Neuron (in vitro differentiated cells): Measurements from ENCODE around the gene CMBL.

Source experiments
- H2AFZ ChIP-seq: one replicate; pipeline ENCODE4 v1.6.1; 2013; ENCODE audit warnings: low read depth, mild to moderate bottlenecking, inconsistent platforms, low read length, moderate library complexity
- H3K27me3 ChIP-seq: one replicate; pipeline ENCODE4 v1.6.1; 2013; ENCODE audit warnings: low read length; ENCODE audit not compliant: insufficient read depth
- H3K36me3 ChIP-seq: one replicate; pipeline ENCODE4 v1.6.1; 2013; ENCODE audit warnings: low read length; ENCODE audit not compliant: insufficient read depth
- H3K4me1 ChIP-seq: one replicate; pipeline ENCODE4 v1.6.1; 2013; ENCODE audit warnings: low read length; ENCODE audit not compliant: insufficient read depth
- H3K4me3 ChIP-seq: 2 replicates; pipeline ENCODE4 v1.5.1; 2013; ENCODE audit warnings: mild to moderate bottlenecking, low read length, moderate library complexity
- H3K9me3 ChIP-seq: one replicate; pipeline ENCODE4 v1.6.1; 2013; ENCODE audit warnings: low read length

CMBL gene

DNA sequence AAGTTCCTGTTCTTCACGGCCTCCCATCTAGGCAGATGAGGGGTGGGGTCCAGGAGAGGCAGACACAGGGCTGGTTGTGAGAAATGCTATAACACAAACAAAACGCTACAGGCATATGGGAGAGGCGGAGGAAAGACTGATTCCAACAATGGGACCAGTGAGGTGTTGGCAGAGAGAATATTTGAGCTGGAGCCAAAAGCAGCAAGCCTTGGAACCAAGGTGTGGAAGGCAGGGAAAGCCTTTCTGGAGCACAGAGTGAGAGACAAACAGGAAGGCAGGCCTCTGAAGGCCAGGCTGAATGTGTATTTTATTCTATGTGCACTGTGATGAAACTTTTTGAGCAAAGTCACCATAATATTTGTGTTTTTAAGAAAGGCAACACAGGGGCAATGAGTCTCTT is 60.9 kb downstream of the CMBL start:
- H3K4me1 ChIP-seq: peaks cover 9% of the 10 kb centered on the region
- no peaks in the 10 kb centered on the region for H3K27me3 ChIP-seq
- H3K36me3 ChIP-seq: peaks cover 3% of the 10 kb centered on the region
- H2AFZ ChIP-seq: no peak overlapping the region
- H3K9me3 ChIP-seq: peaks cover 1% of the 10 kb centered on the region
- no peak overlapping the region for H3K4me3 ChIP-seq

DNA sequence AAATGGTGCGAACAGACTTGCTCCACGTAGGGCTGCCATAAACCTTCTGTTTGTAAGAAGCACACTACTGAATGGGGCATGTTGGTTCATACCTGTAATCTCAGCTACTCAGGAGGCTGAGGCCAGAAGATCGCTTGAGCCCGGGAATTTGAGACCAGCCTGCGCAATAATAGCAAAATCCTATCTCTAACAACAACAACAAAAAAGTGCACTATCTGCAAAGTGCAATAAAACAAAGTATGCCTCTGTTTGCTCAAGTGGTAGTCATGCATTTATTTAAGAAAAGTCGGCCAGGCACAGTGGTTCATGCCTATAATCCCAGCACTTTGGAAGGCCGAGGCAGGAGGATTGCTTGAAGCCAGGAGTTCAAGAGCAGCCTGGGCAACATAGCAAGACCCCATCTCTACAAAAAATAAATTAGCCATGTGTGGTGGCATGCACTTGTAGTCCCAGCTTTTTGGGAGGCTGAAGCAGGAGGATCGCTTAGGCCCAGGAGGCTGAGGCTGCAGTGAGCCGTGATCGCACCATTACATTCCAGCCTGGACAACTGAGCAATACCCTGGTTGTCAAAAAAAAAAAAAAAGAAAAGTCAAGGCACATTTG is 63.3 kb downstream of the CMBL start:
- Histone ChIP-seq H3K9me3 (peaks cover 1% of the 10 kb centered on the region), H2AFZ (no peak overlapping the region), H3K27me3 (no peaks in the 10 kb centered on the region), H3K4me1 (peaks cover 3% of the 10 kb centered on the region), H3K36me3 (no peaks in the 10 kb centered on the region), H3K4me3 (no peak overlapping the region)

DNA sequence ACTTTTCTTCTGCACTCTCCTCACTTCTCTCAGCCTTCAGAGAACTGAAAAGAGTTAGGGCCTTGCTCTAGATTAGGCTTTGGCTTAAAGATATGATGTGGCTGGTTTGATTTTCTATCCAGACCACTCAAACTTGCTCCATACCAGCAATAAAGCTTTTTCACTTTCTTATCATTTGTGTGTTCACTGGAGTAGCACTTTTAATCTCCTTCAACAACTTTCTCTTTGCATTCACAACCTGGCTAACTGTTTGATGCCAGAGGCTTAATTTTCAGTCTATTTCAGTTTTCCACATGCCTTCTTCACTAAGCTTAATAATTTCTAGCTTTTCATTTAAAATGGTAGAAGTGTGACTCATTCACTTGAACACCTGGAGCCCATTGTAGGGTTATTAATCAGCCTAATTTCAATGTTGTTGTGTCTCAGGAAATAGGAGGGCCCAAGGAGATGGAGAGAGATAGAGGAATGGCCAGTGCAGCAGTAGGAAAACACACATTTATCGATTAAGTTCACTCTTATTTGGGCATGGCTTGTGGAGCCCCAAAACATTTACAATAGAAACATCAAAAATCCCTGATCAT is 64.0 kb downstream of the CMBL start:
- Histone ChIP-seq H3K9me3 (peaks cover 1% of the 10 kb centered on the region), H3K4me1 (peaks cover under 1% of the 10 kb centered on the region), H3K36me3 (peaks cover 3% of the 10 kb centered on the region)

DNA sequence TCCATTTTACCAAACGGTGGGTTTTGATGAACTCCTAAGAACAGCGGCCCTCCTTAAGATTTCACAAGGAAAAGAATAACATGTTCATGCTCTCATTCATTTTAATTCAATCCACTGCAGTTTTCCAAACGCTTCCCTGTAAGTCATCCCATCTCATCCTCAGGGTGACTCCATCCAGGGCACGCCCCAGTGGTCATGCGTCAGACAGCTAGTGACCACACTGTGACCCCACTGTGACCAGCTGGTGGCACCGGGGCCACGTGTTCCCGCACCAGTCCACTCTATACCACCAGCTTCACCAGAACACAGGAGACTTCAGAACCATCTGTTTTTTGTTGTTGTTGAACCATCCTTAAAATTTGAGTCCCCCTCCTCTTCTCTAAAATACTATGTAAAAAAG is 72.4 kb downstream of the CMBL start:
- Histone ChIP-seq H3K4me1 (no peaks in the 10 kb centered on the region), H2AFZ (no peak overlapping the region), H3K27me3 (no peaks in the 10 kb centered on the region), H3K4me3 (no peak overlapping the region), H3K36me3 (peaks cover 30% of the 10 kb centered on the region), H3K9me3 (no peaks in the 10 kb centered on the region)

More for the DNA sequence above, 64.0 kb downstream of the CMBL start:
- no peak overlapping the region for H2AFZ ChIP-seq
- H3K27me3 ChIP-seq: no peaks in the 10 kb centered on the region
- H3K4me3 ChIP-seq: no peak overlapping the region

DNA sequence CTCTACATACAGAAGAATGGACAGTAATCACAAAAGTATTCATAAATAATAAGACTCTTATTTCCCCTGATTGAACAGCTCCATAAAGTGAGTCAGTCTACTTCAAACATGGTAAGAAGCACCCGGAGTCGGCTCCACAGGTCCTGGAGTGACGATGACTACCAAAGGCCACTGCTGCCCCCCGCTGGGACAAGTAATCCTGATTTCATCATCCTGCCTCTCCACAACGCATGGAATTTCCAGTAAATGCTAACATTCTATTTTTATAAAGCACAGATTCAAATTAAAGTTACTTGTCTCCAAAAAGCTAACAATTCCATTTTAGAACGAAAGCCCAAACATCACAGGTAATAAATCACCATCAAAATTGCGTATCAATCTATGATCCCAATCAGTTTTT is 74.2 kb downstream of the CMBL start:
- no peaks in the 10 kb centered on the region for H3K4me1 ChIP-seq
- no peaks in the 10 kb centered on the region for H3K9me3 ChIP-seq
- peaks cover 27% of the 10 kb centered on the region for H3K36me3 ChIP-seq
- H3K4me3 ChIP-seq: no peak overlapping the region
- H3K27me3 ChIP-seq: no peaks in the 10 kb centered on the region
- H2AFZ ChIP-seq: no peak overlapping the region

DNA sequence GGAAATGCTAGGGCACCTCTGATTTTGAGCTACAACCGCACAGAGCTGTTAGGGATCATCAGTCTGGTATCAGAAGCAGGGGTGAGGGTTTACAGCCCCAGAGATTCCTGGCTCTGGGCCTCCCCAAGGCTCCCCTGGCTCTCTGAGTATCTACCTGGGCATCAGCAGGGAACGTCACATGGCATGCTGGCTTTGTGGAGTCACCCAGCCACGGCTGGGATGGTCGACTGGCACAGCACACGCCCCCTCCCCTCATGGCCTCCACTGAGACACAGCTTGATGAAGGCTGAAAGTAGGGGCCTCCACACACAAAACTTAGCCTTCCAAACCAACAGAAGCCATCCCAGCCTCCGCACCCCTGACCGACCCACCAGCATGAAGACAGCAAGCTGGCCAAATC is 74.7 kb downstream of the CMBL start:
- H2AFZ ChIP-seq: no peak overlapping the region
- H3K9me3 ChIP-seq: no peaks in the 10 kb centered on the region
- H3K4me3 ChIP-seq: no peak overlapping the region
- H3K4me1 ChIP-seq: no peaks in the 10 kb centered on the region
- peaks cover 24% of the 10 kb centered on the region for H3K36me3 ChIP-seq
- no peaks in the 10 kb centered on the region for H3K27me3 ChIP-seq

DNA sequence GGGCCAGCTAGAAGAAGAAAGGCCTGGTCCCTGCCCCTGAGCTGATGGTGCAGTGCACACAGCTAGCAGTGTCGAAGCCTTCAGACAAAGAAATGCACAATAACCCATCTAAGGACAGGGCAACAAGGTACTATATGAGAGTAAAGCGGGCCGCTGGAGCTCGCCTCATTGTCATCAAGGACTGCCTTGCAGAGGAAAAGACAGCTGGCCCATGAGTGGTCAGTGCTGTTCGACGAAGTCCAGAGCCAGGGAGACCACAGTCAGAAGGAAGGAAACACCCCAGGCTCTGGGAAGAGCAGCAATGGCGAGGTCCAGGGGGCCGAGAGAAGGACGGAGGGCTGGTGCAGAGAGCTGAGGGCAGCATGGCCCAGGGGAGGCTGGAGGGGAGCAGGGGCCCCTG is 75.3 kb downstream of the CMBL start:
- H3K4me3 ChIP-seq: no peak overlapping the region
- H3K27me3 ChIP-seq: no peaks in the 10 kb centered on the region
- peaks cover 22% of the 10 kb centered on the region for H3K36me3 ChIP-seq
- no peaks in the 10 kb centered on the region for H3K9me3 ChIP-seq
- H2AFZ ChIP-seq: no peak overlapping the region
- H3K4me1 ChIP-seq: no peaks in the 10 kb centered on the region

DNA sequence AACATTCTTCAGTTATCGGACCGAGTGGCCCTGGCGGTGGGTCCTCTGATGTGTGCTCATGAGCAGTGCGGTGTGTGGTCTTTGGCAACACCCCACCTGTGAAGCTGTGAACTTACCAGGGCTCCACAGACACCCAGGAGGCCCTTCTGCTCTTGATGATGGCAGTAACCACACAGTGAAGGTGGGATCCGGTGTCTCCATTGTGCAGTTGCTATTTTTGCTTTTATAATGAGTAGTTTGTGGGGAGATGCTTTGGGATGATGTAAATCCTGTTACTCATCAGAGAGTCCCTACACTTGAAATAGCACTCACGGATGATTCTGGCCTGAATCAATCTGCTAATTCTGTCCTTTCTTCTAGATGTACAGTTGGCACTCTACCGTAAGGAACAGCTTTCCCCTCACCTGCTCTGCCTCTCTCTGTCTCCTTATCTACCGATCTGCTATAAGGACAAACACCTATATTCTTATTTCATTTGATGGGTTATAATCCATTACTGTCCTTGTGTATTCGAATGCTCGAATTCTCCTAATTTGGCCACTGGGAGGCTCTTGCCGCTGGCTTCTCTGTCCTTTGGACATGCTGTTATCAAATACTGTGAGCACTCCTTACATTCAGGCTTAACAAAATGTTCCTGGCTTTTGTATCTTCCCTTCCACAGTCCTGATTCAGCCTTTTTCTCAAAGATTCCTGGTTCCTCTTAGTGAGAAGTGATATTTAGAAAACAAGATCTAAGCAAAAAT is 78.2 kb downstream of the CMBL start:
- Histone ChIP-seq H3K4me3 (no peak overlapping the region), H2AFZ (no peak overlapping the region), H3K27me3 (no peaks in the 10 kb centered on the region), H3K9me3 (peaks cover under 1% of the 10 kb centered on the region), H3K36me3 (peaks cover 3% of the 10 kb centered on the region), H3K4me1 (no peaks in the 10 kb centered on the region)

DNA sequence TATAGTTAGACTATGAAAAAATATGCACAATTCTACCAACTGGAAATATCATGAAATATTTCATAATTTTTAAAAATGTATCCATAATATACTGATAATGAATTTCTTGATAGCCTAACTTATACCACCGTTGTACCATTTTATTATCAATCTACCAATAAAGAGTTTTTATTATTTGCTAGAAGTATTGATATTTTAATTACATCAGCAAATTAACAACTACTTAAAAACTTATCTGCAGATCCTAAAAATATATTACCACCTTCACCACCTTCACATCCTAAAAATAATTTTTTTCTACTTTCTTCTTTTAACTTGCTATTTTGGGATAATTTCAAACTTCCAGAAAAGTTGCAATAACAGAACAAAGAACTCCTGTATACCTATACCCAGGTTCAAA is 79.4 kb downstream of the CMBL start:
- Histone ChIP-seq H3K9me3 (peaks cover 2% of the 10 kb centered on the region), H3K4me3 (no peak overlapping the region), H3K36me3 (peaks cover 3% of the 10 kb centered on the region), H3K27me3 (no peaks in the 10 kb centered on the region), H3K4me1 (no peaks in the 10 kb centered on the region), H2AFZ (no peak overlapping the region)
